ENCODE data around the gene NPAS2.

DNA sequence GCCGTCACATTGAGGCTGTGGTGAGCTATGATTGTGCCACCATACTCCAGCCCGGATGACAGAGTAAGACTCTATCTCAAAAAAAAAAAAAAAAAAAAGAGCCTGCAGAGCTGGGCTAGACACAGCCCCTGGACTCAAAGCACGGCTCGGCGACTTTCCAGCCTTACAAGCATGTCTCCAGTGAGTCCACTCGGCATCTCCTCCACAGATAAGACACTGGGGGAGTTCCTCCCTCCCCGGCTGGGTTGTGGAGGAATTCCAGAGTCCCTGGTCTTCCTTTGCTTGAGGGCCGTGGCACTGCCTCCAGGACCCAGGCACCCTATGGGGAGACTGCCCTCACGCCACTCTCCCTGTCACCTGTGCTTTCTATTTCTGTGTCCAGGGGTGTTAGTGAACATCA lies 151.3 kb downstream of the NPAS2 start:
- TF ChIP-seq CTCF (IDR thresholded peaks at IDR 0.05) (no peak), POLR2A (IDR thresholded peaks at IDR 0.05) (no peak)

Measured in adrenal gland (tissue), 5 donors.